ENCODE results near the gene BARHL1.

Gene BARHL1

DNA sequence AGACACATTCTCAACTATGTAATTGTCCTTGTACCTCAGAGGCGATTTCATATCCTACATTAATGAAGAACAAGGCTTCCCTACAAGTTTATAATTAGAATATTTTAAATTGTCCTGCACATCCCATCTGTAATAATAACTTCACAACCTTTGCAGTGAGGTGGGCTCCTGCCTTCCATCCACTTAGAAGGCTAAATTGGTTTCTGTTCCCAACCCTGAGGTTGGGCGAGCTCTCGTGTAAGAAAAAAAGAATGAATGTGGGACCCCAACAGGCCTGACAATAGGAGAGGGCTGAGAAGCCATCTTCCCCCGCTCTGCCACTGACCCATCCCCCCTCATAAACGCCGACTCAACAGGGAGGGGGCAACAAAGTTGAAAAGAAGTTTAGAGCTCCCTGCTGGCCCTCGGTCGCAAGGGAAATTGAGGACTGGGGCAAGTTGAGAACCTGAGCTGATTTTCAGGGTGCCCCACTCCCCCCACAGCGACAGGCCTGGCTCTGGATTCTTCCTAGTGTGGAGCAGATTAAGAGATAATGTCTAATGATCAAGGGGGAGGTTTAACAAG, 9.4 kb downstream of the BARHL1 start:
- ChIA-PET POLR2A (ENCODE audit: low non-redundant PET) (no interaction called here), CTCF (interaction anchor here (0.6 kb wide), 1 partner anchor 8 kb away, joined by 3 read pairs; no protein-coding TSS in a partner anchor)
- no peak for DNase-seq (ENCODE audit: low spot score)
- TF ChIP-seq, protein P1, sequence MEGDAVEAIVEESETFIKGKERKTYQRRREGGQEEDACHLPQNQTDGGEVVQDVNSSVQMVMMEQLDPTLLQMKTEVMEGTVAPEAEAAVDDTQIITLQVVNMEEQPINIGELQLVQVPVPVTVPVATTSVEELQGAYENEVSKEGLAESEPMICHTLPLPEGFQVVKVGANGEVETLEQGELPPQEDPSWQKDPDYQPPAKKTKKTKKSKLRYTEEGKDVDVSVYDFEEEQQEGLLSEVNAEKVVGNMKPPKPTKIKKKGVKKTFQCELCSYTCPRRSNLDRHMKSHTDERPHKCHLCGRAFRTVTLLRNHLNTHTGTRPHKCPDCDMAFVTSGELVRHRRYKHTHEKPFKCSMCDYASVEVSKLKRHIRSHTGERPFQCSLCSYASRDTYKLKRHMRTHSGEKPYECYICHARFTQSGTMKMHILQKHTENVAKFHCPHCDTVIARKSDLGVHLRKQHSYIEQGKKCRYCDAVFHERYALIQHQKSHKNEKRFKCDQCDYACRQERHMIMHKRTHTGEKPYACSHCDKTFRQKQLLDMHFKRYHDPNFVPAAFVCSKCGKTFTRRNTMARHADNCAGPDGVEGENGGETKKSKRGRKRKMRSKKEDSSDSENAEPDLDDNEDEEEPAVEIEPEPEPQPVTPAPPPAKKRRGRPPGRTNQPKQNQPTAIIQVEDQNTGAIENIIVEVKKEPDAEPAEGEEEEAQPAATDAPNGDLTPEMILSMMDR (conservative IDR thresholded peaks at IDR 0.05; ENCODE audit: low read depth): no peak
- H3K27ac ChIP-seq: no peak overlapping the region

DNA sequence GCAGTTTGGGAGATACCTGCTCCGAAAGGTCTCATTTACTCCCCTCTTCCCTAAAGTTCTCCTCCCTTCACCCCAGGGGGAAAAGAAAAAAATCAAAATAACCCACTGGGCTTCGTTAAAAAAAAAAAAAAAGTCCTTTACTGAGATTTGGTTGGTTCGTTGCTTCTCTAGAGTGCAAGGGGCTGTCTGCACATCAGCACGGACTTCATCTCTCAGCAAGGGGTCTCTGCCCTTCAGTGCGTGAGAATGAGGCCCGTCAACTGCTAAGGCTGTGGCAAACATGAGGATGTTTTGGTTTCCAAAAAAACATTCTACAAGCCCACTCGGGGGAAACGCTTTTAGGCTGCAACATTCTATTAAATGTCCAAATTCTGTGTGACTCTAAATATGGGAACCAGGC, 10.0 kb downstream of the BARHL1 start:
- no peak overlapping the region for H3K27ac ChIP-seq
- ChIA-PET CTCF (interaction anchor here (0.6 kb wide), 1 partner anchor 7 kb away, joined by 3 read pairs; no protein-coding TSS in a partner anchor), POLR2A (ENCODE audit: low non-redundant PET) (no interaction called here)
- TF ChIP-seq, protein P1 (conservative IDR thresholded peaks at IDR 0.05; ENCODE audit: low read depth): no peak
- no peak for DNase-seq (ENCODE audit: low spot score)

DNA sequence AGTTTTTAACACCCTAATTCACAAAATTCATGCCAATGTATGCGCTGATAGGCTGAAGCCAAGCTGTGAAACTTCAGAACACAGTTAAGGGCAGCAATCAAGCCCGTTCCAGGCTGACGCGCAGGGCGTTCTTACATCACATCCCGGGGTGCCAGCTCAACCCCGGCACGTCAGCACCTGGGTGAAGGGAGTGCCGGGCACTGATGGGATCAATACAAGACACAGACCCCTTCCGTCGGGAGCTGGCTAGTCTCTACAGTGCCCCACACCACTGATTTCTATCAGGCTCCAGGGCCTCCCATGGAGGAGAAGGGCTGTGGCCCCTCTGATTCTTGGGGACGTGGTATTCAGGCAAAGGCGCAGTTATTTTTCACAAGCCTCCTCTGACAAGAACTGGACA, 12.0 kb downstream of the BARHL1 start:
- CTCF ChIA-PET: interaction anchor here (0.6 kb wide), 1 partner anchor 333 kb away, joined by 4 read pairs; no protein-coding TSS in a partner anchor
- POLR2A ChIA-PET (ENCODE audit: low non-redundant PET): no interaction called here
- H3K27ac ChIP-seq: no peak overlapping the region
- DNase-seq (ENCODE audit: low spot score): no peak
- TF ChIP-seq, protein P1 (conservative IDR thresholded peaks at IDR 0.05; ENCODE audit: low read depth): no peak

DNA sequence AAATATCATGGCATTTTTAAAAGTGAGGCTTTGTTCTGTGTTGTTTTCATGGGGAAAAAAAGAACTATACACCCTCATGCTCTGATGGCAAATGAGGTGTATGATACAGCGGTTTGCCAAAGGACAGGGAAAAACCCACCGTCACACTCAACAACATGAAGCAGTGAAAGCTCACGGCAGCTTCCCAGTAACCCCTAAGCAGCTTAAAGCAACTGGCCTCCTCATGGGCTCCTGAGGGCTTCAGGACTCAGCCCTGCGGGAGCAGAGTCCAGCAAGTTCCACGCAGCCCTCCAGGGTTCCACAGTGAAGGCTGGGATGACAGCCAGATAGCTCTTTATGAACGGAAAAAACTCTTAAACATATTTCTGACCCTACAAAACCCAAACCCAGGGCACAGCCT, 12.9 kb downstream of the BARHL1 start:
- TF ChIP-seq, protein P1 (conservative IDR thresholded peaks at IDR 0.05; ENCODE audit: low read depth): no peak
- ChIA-PET CTCF (interaction anchor here (0.6 kb wide), 1 partner anchor 341 kb away, joined by 4 read pairs; no protein-coding TSS in a partner anchor), POLR2A (ENCODE audit: low non-redundant PET) (no interaction called here)
- DNase-seq (ENCODE audit: low spot score): no peak
- H3K27ac ChIP-seq: no peak overlapping the region

- ChIA-PET CTCF (interaction anchor here (0.5 to 0.7 kb wide), 2 partner anchors 102 to 306 kb away, joined by 3 read pairs; no protein-coding TSS in a partner anchor), POLR2A (ENCODE audit: low non-redundant PET) (no interaction called here)
- H3K27ac ChIP-seq: no peak overlapping the region
- no peak for DNase-seq (ENCODE audit: low spot score)
- TF ChIP-seq, protein P1 (conservative IDR thresholded peaks at IDR 0.05; ENCODE audit: low read depth): no peak
Measured at GRCh38 chr9:132596200-132596599, 13.8 kb downstream of the BARHL1 start.

DNA sequence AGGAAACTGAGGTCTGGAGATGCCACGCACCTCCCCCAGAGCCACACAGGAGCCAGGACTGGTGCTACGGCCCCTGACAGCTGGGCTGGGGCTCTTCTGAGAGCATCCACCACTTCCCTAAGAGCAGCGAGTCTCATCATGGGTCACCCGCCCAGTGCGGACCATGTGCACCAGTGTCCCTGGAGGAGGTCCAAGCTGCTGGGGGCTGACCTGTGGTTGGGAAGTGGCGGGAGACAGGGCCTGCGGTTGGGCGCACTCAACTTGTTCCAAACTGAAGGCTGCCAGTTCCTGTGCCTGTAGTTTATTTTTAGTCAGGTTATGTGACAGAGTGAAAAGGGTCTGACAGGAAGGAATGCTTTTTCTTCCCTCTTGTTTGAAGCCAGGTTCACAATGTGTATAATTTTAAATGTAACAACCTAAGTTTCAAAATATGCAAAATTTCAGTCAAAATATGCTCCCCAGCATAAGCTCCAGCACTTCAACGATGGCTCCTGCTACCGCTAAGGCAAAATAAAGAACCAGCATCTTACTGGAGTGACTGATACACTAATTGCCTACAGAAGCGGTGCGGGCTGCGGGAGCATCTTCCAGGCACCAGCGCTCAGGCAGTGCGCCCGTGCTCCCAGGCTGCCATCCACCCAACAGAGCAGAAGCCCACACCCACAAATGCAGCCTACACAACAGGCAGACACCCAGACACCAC, 14.8 kb downstream of the BARHL1 start:
- TF ChIP-seq, protein P1 (conservative IDR thresholded peaks at IDR 0.05; ENCODE audit: low read depth): no peak
- H3K27ac ChIP-seq: no peak overlapping the region
- ChIA-PET POLR2A (ENCODE audit: low non-redundant PET) (no interaction called here), CTCF (interaction anchor here (0.7 kb wide), 2 partner anchors 45 to 103 kb away, joined by 3 to 4 read pairs; no protein-coding TSS in a partner anchor)
- no peak for DNase-seq (ENCODE audit: low spot score)
